ENCODE data around the gene RIMBP2.

Gene RIMBP2

DNA sequence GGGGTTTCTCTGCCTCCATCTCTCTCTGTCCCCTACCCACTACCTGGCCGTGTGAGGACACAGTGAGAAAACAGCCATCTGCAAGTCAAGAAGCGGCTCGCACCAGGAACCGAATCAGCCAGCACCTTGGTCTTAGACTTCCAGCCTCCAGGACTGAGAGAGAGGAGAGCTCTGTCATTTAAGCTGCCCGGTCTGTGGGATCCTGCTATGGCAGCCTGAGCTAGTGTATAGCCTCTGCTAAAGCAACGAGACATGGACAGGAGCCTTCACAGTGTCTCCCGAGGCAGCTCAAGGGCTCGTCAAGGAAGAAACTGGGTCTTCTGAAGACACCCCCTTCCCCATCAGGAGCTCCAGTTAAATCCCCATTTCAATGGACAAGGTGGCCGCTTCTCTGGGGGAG is 192.9 kb downstream of the RIMBP2 start:
- no peak for TF ChIP-seq EZH2 (IDR thresholded peaks at IDR 0.05; ENCODE audit: borderline replicate concordance, low read length)
- Histone ChIP-seq H3K27ac (ENCODE audit: low read depth, low read length, poor library complexity, severe bottlenecking) (no peak overlapping the region), H3F3A (ENCODE audit: insufficient read depth, low read length) (no peaks in the 10 kb centered on the region), H3K4me1 (ENCODE audit: insufficient read depth, low read length, severe bottlenecking) (no peaks in the 10 kb centered on the region), H2AFZ (ENCODE audit: low read length) (no peak overlapping the region), H3K27me3 (ENCODE audit: insufficient read depth, low read length) (peaks cover 4% of the 10 kb centered on the region; the same call in 1 of the 2 replicates), H3K36me3 (ENCODE audit: insufficient read depth, low read length) (no peaks in the 10 kb centered on the region), H3K4me3 (ENCODE audit: low read depth, low read length, poor library complexity, severe bottlenecking) (no peak overlapping the region), H3K9ac (ENCODE audit: low read length) (no peak overlapping the region), H3K4me2 (ENCODE audit: low read length) (no peak overlapping the region), H3K9me3 (ENCODE audit: low read length) (no peaks in the 10 kb centered on the region), H4K20me1 (ENCODE audit: insufficient read depth, low read length) (no peaks in the 10 kb centered on the region), H3K79me2 (ENCODE audit: insufficient read depth, low read length) (no peaks in the 10 kb centered on the region), H3K9me2 (ENCODE audit: low read depth, low read length) (no peaks in the 10 kb centered on the region)

GRCh38 chr12:130522244-130522834 is 193.8 kb downstream of the RIMBP2 start:
- Histone ChIP-seq H3K4me1 (ENCODE audit: insufficient read depth, low read length, severe bottlenecking) (no peaks in the 10 kb centered on the region), H2AFZ (ENCODE audit: low read length) (no peak overlapping the region), H3K4me2 (ENCODE audit: low read length) (no peak overlapping the region), H4K20me1 (ENCODE audit: insufficient read depth, low read length) (no peaks in the 10 kb centered on the region), H3K9ac (ENCODE audit: low read length) (no peak overlapping the region), H3F3A (ENCODE audit: insufficient read depth, low read length) (no peaks in the 10 kb centered on the region), H3K79me2 (ENCODE audit: insufficient read depth, low read length) (no peaks in the 10 kb centered on the region), H3K27ac (ENCODE audit: low read depth, low read length, poor library complexity, severe bottlenecking) (no peak overlapping the region), H3K4me3 (ENCODE audit: low read depth, low read length, poor library complexity, severe bottlenecking) (no peak overlapping the region), H3K9me2 (ENCODE audit: low read depth, low read length) (no peaks in the 10 kb centered on the region), H3K36me3 (ENCODE audit: insufficient read depth, low read length) (no peaks in the 10 kb centered on the region), H3K27me3 (ENCODE audit: insufficient read depth, low read length) (peaks cover 4% of the 10 kb centered on the region; the same call in 1 of the 2 replicates), H3K9me3 (ENCODE audit: low read length) (no peaks in the 10 kb centered on the region)
- no peak for TF ChIP-seq EZH2 (IDR thresholded peaks at IDR 0.05; ENCODE audit: borderline replicate concordance, low read length)
- TF ChIP-seq, protein P1, sequence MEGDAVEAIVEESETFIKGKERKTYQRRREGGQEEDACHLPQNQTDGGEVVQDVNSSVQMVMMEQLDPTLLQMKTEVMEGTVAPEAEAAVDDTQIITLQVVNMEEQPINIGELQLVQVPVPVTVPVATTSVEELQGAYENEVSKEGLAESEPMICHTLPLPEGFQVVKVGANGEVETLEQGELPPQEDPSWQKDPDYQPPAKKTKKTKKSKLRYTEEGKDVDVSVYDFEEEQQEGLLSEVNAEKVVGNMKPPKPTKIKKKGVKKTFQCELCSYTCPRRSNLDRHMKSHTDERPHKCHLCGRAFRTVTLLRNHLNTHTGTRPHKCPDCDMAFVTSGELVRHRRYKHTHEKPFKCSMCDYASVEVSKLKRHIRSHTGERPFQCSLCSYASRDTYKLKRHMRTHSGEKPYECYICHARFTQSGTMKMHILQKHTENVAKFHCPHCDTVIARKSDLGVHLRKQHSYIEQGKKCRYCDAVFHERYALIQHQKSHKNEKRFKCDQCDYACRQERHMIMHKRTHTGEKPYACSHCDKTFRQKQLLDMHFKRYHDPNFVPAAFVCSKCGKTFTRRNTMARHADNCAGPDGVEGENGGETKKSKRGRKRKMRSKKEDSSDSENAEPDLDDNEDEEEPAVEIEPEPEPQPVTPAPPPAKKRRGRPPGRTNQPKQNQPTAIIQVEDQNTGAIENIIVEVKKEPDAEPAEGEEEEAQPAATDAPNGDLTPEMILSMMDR (IDR thresholded peaks at IDR 0.05; ENCODE audit: low read length), result no peak

DNA sequence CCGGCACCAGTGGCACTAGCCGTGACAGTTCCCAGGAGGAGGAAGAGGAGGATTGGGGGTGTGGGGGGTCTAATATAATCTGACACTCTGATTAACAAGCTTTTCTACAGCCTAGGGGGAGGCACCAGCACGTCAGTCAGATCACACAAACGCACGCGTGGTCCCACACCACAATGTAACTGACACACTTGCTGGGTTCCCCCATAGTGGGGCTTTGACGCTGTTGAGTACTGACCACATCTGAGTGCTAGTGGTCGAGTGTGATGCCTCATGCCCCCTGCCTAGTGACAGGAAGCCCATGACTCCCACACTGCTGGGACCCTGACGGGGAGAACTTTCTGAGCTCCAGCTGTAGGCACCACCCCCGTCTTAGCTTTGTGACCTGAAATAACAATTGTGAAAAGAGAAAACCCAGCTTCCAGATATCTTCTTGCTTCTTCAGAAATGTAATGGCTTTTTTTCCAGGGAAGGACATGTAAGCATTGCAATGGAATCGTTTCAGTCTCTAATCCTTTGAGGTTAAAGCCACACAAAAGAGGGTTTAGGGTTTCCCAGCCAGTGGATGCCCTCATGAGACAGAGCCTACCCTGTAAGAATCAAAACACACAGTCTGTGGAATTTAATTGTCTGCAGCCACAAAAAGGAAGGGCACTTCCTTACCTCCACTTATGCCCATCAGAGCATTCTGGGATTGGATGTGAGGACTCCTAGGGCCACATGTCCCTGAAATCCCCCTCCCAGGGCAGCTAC is 194.5 kb downstream of the RIMBP2 start:
- H3K27ac ChIP-seq (ENCODE audit: low read depth, low read length, poor library complexity, severe bottlenecking), result no peak overlapping the region
- no peaks in the 10 kb centered on the region for H3K4me1 ChIP-seq (ENCODE audit: insufficient read depth, low read length, severe bottlenecking)
- H3K27me3 ChIP-seq (ENCODE audit: insufficient read depth, low read length), result peaks cover 4% of the 10 kb centered on the region; the same call in 1 of the 2 replicates
- no peaks in the 10 kb centered on the region for H3K79me2 ChIP-seq (ENCODE audit: insufficient read depth, low read length)
- no peaks in the 10 kb centered on the region for H4K20me1 ChIP-seq (ENCODE audit: insufficient read depth, low read length)
- H3K9me3 ChIP-seq (ENCODE audit: low read length), result no peaks in the 10 kb centered on the region
- H3K4me2 ChIP-seq (ENCODE audit: low read length), result no peak overlapping the region
- H3F3A ChIP-seq (ENCODE audit: insufficient read depth, low read length), result no peaks in the 10 kb centered on the region
- no peak overlapping the region for H2AFZ ChIP-seq (ENCODE audit: low read length)
- H3K4me3 ChIP-seq (ENCODE audit: low read depth, low read length, poor library complexity, severe bottlenecking), result no peak overlapping the region
- TF ChIP-seq, protein P1 (IDR thresholded peaks at IDR 0.05; ENCODE audit: low read length), result no peak
- TF ChIP-seq EZH2 (IDR thresholded peaks at IDR 0.05; ENCODE audit: borderline replicate concordance, low read length), result no peak
- H3K36me3 ChIP-seq (ENCODE audit: insufficient read depth, low read length), result no peaks in the 10 kb centered on the region
- no peaks in the 10 kb centered on the region for H3K9me2 ChIP-seq (ENCODE audit: low read depth, low read length)
- H3K9ac ChIP-seq (ENCODE audit: low read length), result no peak overlapping the region
